Tibial nerve (tissue), 4 donors: Measurements from ENCODE around the gene OLIG2.

Experiments used
- EP300 ChIP-seq, 2 donors: sonication (generic); formaldehyde crosslinking; IDR thresholded peaks; one replicate each; pipeline ENCODE4 v1.6.1; 2017; ENCODE audit warnings: antibody characterized with exemption in 2 of 2, mild to moderate bottlenecking in 1 of 2
- POLR2A ChIP-seq, 2 donors: fragments of 450-650 bp; IDR thresholded peaks; one replicate each; pipeline ENCODE4 v1.6.1; 2017; ENCODE audit warnings: antibody characterized with exemption in 2 of 2, mild to moderate bottlenecking in 2 of 2, moderate library complexity in 2 of 2
- TF ChIP-seq, protein P1 (sequence below), 5 experiments: fragments of 200-600 bp in 3 of 5; fragments of 450-650 bp in 2 of 5; sonication (generic) in 3 of 5; IDR thresholded peaks; one replicate each; pipeline ENCODE4 v1.5.1; 2016 to 2019; ENCODE audit warnings: antibody characterized with exemption in 5 of 5, mild to moderate bottlenecking in 3 of 5, moderate library complexity in 2 of 5

DNA sequence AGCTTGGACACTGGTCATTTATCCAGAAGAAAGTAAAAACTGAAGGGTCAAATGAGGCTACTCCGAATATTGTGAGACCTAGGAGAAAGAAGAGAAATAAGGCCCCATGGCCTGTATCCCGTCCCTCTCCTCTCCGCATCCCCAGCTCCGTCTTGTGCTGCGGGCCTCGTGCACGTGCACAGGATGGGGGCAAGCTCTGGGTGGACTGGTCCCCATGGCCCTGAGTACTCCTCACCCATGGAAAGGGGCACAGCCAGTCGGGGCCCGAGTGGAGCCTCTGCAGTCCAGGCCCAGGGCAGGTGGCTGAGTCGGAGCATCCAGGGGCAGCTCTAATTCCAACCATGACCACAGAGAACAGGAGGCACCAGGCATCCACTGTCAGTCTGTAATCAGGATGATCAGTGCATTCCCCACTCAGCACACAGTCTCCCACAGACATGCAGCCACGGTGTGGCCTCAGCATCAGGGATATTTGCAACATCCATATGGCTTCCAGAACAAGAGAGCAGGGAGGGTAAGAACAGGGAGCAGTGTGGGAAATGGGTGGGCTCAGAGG lies 31.7 kb downstream of the OLIG2 start:
- TF ChIP-seq, protein P1, sequence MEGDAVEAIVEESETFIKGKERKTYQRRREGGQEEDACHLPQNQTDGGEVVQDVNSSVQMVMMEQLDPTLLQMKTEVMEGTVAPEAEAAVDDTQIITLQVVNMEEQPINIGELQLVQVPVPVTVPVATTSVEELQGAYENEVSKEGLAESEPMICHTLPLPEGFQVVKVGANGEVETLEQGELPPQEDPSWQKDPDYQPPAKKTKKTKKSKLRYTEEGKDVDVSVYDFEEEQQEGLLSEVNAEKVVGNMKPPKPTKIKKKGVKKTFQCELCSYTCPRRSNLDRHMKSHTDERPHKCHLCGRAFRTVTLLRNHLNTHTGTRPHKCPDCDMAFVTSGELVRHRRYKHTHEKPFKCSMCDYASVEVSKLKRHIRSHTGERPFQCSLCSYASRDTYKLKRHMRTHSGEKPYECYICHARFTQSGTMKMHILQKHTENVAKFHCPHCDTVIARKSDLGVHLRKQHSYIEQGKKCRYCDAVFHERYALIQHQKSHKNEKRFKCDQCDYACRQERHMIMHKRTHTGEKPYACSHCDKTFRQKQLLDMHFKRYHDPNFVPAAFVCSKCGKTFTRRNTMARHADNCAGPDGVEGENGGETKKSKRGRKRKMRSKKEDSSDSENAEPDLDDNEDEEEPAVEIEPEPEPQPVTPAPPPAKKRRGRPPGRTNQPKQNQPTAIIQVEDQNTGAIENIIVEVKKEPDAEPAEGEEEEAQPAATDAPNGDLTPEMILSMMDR (IDR thresholded peaks at IDR 0.05): no peak
- TF ChIP-seq POLR2A (IDR thresholded peaks at IDR 0.05) (no peak), EP300 (IDR thresholded peaks at IDR 0.05) (no peak)
